ENCODE data around the gene LHX3. TPM values are rescaled to one million over a fixed set of nuclear protein-coding genes. Genes with fewer than 3 reads are reported as not detected.

Gene LHX3
- total and polyA plus RNA-seq, 10 of the 15 experiments (the other 5 are each of a cell fraction or from before 2014, with no cell fraction given), result not detected

DNA sequence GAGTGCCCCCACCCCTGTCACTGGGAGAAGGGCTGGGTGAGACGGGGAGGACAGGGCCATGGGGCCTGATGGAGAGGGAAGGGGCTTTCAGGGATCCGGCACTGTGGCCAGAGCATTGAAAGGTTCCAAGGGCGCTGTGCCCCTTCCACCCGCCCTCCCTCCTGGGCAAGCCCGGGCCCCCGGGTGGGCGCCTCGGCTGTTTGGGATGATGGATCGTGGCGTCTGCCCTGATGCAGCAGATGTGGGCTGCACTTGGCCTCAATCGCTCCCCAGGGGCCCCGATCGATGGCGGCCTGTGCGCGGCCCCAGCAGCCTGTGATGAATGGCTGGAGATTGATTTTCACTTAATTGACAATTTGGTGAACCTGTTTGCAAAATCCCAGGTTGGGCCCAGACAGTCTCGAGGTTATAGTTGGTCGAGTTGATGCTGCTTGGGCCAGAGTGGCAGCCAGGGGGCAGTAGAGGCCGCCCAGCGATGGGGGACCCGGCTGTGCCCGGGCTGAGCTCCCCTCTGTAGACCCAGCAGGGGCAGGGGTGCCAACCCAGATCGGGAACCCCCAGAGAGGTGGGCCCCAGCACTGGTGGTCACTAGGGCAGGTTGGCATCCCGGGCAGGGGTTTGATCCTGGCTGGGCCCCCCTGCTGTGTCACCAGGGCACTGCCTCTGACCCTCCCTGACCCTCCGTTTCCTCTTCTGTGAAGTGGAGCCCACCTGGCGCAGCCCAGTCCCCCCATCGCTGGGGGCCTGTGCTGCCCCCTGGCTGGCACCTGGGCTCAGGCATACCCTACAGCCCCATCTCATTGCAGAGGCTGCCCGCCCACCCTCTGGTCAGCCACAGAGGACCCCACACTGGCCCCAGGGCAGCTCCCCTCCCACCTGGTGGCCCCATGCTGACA lies 34.7 kb downstream of the LHX3 start (continued):
- no peak for TF ChIP-seq EGR1 (IDR thresholded peaks at IDR 0.05; ENCODE audit: borderline replicate concordance in 1 of 2, low read depth in 2 of 2, low read length in 2 of 2)

DNA sequence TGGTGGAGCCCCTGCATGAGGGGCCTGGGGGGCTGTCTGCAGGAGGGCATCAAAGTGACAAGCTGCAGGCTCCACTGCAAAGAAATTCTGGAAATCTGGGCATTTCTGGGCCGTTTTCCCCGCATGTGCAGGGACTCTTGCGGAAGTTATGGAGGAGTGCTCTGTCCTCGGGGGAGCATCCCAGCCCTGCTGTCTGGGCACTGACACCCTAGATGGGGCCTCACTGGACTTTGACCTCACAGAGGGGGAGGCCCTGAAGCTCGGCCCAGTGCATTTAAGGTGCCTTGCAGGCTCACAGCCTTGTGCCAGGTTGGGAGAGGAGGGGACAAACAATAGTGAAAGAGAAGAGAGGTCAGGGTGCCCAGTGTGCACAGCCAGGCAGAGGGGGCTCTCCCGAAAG lies 35.4 kb downstream of the LHX3 start:
- ATAC-seq, result no peak
- in situ Hi-C loops (cut with MboI), result no loop called here
- no peak overlapping the region for H3K4me3 ChIP-seq
- H3K9me3 ChIP-seq (replicated peaks; ENCODE audit: control insufficient read depth, insufficient read depth, low read length), result no peaks in the 10 kb centered on the region
- BruUV-seq (replicated peaks), result no TSS peak
- ChIA-PET RAD21 (ENCODE audit: unreplicated experiment) (interaction anchor here (0.5 to 1.5 kb wide), 2 partner anchors 113 to 262 kb away, joined by 3 to 10 read pairs; partner anchors contain the start of gene CAMSAP1), CTCF (interaction anchor here (1.1 to 2.3 kb wide), 3 partner anchors 9 to 121 kb away, joined by 3 to 5 read pairs (median 4); no protein-coding TSS in a partner anchor), SMC1A (ENCODE audit: uncharacterized antibody, unreplicated experiment) (no interaction called here), POLR2A (interaction anchor here (0.6 kb wide), 1 partner anchor 41 kb away, joined by 11 read pairs; no protein-coding TSS in a partner anchor)
- no peak overlapping the region for H3K4me2 ChIP-seq (ENCODE audit: control insufficient read depth, insufficient read depth)
- H2AFZ ChIP-seq (ENCODE audit: control insufficient read depth, low read depth, low read length), result no peak overlapping the region
- no peaks in the 10 kb centered on the region for H3K36me3 ChIP-seq (ENCODE audit: control insufficient read depth in 2 of 2, insufficient read depth in 2 of 2, low read length in 1 of 2)
- H3K27me3 ChIP-seq (replicated peaks in 1 of 2; ENCODE audit: control insufficient read depth in 2 of 2, insufficient read depth in 2 of 2, low read length in 1 of 2), result peaks cover 0 to 4% of the 10 kb centered on the region in 2 experiments; a peak in 2 of 4 replicates
- intact Hi-C loops (cut with micrococcal nuclease; ENCODE audit: unreplicated experiment), result no loop called here
- no peak overlapping the region for H3K9ac ChIP-seq (ENCODE audit: control insufficient read depth, insufficient read depth, low read length)
- FAIRE-seq, result no peak
- DNase-seq (ENCODE audit: low read depth, low spot score), result no peak
- 20% methylated on average over 6 of the region's 6 CpGs for WGBS (ENCODE audit: insufficient coverage, insufficient replicate concordance, low lambda C conversion rate, missing lambda C conversion rate)
- H4K20me1 ChIP-seq (ENCODE audit: control insufficient read depth, insufficient read depth), result no peaks in the 10 kb centered on the region
- H3K4me1 ChIP-seq (ENCODE audit: control insufficient read depth, insufficient read depth, low read length), result no peaks in the 10 kb centered on the region
- H3K27ac ChIP-seq (ENCODE audit: control insufficient read depth, insufficient read depth), result no peak overlapping the region
- no peaks in the 10 kb centered on the region for H3K79me2 ChIP-seq (ENCODE audit: control insufficient read depth, insufficient read depth, low read length)
- TF ChIP-seq SMAD5 (IDR thresholded peaks at IDR 0.05; ENCODE audit: low read depth) (no peak), POLR2AphosphoS5 (IDR thresholded peaks at IDR 0.05; ENCODE audit: low read length) (no peak), ZBTB11 (CRISPR knock-in tag; IDR thresholded peaks at IDR 0.05) (no peak), EED (IDR thresholded peaks at IDR 0.05; ENCODE audit: low read depth) (no peak), TARDBP (IDR thresholded peaks at IDR 0.05; ENCODE audit: borderline replicate concordance) (no peak), RAD21 (IDR thresholded peaks at IDR 0.05; ENCODE audit: insufficient read depth, low read depth, low read length) (no peak), ATF3 (IDR thresholded peaks at IDR 0.05; ENCODE audit: borderline replicate concordance, extremely low read depth, low read depth, low read length) (no peak), SMC3 (IDR thresholded peaks at IDR 0.05; ENCODE audit: borderline replicate concordance, low read length) (no peak), ZNF384 (IDR thresholded peaks at IDR 0.05; ENCODE audit: borderline replicate concordance, low read depth, low read length) (no peak), POLR2A (IDR thresholded peaks at IDR 0.05; ENCODE audit: low read depth, low read length) (no peak), FOXK2 (IDR thresholded peaks at IDR 0.05) (no peak), TBL1XR1 (IDR thresholded peaks at IDR 0.05; ENCODE audit: low read depth, low read length) (no peak), DPF2 (IDR thresholded peaks at IDR 0.05) (no peak)
- TF ChIP-seq, protein P1, sequence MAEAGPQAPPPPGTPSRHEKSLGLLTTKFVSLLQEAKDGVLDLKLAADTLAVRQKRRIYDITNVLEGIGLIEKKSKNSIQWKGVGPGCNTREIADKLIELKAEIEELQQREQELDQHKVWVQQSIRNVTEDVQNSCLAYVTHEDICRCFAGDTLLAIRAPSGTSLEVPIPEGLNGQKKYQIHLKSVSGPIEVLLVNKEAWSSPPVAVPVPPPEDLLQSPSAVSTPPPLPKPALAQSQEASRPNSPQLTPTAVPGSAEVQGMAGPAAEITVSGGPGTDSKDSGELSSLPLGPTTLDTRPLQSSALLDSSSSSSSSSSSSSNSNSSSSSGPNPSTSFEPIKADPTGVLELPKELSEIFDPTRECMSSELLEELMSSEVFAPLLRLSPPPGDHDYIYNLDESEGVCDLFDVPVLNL (IDR thresholded peaks at IDR 0.05; ENCODE audit: low read depth, low read length), result no peak
- TF ChIP-seq, protein P2, sequence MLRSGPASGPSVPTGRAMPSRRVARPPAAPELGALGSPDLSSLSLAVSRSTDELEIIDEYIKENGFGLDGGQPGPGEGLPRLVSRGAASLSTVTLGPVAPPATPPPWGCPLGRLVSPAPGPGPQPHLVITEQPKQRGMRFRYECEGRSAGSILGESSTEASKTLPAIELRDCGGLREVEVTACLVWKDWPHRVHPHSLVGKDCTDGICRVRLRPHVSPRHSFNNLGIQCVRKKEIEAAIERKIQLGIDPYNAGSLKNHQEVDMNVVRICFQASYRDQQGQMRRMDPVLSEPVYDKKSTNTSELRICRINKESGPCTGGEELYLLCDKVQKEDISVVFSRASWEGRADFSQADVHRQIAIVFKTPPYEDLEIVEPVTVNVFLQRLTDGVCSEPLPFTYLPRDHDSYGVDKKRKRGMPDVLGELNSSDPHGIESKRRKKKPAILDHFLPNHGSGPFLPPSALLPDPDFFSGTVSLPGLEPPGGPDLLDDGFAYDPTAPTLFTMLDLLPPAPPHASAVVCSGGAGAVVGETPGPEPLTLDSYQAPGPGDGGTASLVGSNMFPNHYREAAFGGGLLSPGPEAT (IDR thresholded peaks at IDR 0.05; ENCODE audit: low read depth), result no peak

Data from GM12878 (cell line).